Sigmoid colon (tissue), 7 donors: ENCODE results near the gene TRIM77. TPM values are rescaled to one million over a fixed set of nuclear protein-coding genes. Genes with fewer than 3 reads are reported as not detected.
"Not testable (repeated sequence)": the region's sequence is repeated elsewhere in the genome, so short reads cannot be mapped to it uniquely, and the experiment has no call there.

ENCODE experiments used
- DNase-seq: peaks from one replicate; pipeline ENCODE4 v3.0.0-alpha.2; 2019
- H3K27ac ChIP-seq, 4 donors: fragments of 200-600 bp; sonication (generic); one replicate each; pipeline ENCODE4 v1.5.1; 2016 to 2019; ENCODE audit warnings: mild to moderate bottlenecking in 1 of 4
- H3K27me3 ChIP-seq, 3 donors: fragments of 200-600 bp; sonication (generic); one replicate each; pipeline ENCODE4 v1.5.1; 2019; ENCODE audit warnings: mild to moderate bottlenecking in 1 of 3
- H3K36me3 ChIP-seq, 4 donors: fragments of 200-600 bp; sonication (generic); one replicate each; pipeline ENCODE4 v1.5.1; 2016 to 2019
- H3K4me1 ChIP-seq, 4 donors: fragments of 200-600 bp; sonication (generic); one replicate each; pipeline ENCODE4 v1.5.1; 2017 to 2019
- H3K4me3 ChIP-seq, 4 donors: fragments of 200-600 bp; sonication (generic); one replicate each; pipeline ENCODE4 v1.5.1; 2017 to 2019; ENCODE audit warnings: mild to moderate bottlenecking in 2 of 4, moderate library complexity in 1 of 4
- H3K9me3 ChIP-seq, 4 donors: fragments of 200-600 bp in 3 of 4; sonication (generic) in 3 of 4; one replicate each; pipeline versions ENCODE4 v1.5.1 to v1.6.1; 2013 to 2019
- EP300 ChIP-seq, 4 donors: sonication (generic); formaldehyde crosslinking; IDR thresholded peaks; one replicate each; pipeline ENCODE4 v1.6.1; 2017; ENCODE audit warnings: antibody characterized with exemption in 4 of 4
- POLR2A ChIP-seq, 2 donors: fragments of 450-650 bp; IDR thresholded peaks; one replicate each; pipeline ENCODE4 v1.6.1; 2016; ENCODE audit warnings: antibody characterized with exemption in 2 of 2, mild to moderate bottlenecking in 2 of 2, moderate library complexity in 2 of 2
- POLR2AphosphoS5 ChIP-seq, 4 donors: sonication (generic); formaldehyde crosslinking; IDR thresholded peaks; one replicate each; pipeline ENCODE4 v1.6.1; 2017; ENCODE audit warnings: antibody characterized with exemption in 4 of 4
- WGBS, 2 donors: extraction: QIAGEN DNeasy Blood & Tissue Kit; methylation state at CpG; one replicate each; pipeline ENCODE4 v1.1.7; 2013; 5-methylcytosine and 5-hydroxymethylcytosine counted together
- intact Hi-C: fragments of 100-400 bp; cut with DNase I; formaldehyde crosslinking; loops from one replicate; pipeline ENCODE4 v1.15.1; 2023
- polyA plus RNA-seq, 3 donors: library from polyadenylated mRNA; stranded (reverse); fragments of 200-250 nt; gene quantifications; one replicate each; pipeline ENCODE4 v1.2.3, GENCODE V29; 2013
- total RNA-seq, 4 donors: library from RNA; depleted of rRNA; stranded (reverse); fragments of >200 nt; gene quantifications; one replicate each; pipeline ENCODE4 v1.1.0, GENCODE V29; 2016
- TF ChIP-seq, protein P1 (sequence below), 4 experiments: fragments of 450-650 bp in 3 of 4; fragments of 200-600 bp in 1 of 4; IDR thresholded peaks; one replicate each; pipeline ENCODE4 v1.5.1; 2016 to 2019; ENCODE audit warnings: antibody characterized with exemption in 4 of 4, mild to moderate bottlenecking in 3 of 4, moderate library complexity in 2 of 4
- donor health status: healthy with polysubstance abuse.
- donor health status: Bipolar disorder and iron deficiency.
- donor health status: healthy.

TRIM77 gene, protein sequence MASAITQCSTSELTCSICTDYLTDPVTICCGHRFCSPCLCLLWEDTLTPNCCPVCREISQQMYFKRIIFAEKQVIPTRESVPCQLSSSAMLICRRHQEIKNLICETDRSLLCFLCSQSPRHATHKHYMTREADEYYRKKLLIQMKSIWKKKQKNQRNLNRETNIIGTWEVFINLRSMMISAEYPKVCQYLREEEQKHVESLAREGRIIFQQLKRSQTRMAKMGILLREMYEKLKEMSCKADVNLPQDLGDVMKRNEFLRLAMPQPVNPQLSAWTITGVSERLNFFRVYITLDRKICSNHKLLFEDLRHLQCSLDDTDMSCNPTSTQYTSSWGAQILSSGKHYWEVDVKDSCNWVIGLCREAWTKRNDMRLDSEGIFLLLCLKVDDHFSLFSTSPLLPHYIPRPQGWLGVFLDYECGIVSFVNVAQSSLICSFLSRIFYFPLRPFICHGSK
- not detected for total RNA-seq
- polyA plus RNA-seq = not detected

DNA sequence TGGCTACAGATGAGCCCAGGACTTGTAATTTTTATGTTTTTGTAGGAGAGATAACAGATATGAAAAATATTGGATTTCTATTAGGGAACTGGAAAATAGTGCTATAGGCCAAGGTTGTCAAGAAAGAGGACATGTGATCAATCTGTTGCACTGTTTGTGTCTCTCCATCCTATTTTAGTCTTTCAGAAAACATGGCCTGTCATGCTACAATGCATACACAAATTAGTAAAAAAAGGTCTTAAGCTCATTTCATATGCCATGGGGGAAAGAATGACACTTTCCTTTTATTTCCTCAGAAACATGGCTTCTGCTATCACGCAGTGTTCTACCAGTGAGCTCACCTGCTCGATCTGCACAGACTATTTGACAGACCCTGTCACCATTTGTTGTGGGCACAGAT is at the start of gene TRIM77:
TSS of gene TRIM77 (plus strand) at position 301 of the 400 bp plus-strand sequence. CDS start at position 301, 0 bp downstream.
- intact Hi-C loops, H3K27ac ChIP-seq, H3K9me3 ChIP-seq, H3K27me3 ChIP-seq, H3K4me1 ChIP-seq, H3K4me3 ChIP-seq, DNase-seq, H3K36me3 ChIP-seq: not testable (repeated sequence)
- WGBS, 2 donors = 85 to 90% methylated on average over 2 of the region's 2 CpGs

DNA sequence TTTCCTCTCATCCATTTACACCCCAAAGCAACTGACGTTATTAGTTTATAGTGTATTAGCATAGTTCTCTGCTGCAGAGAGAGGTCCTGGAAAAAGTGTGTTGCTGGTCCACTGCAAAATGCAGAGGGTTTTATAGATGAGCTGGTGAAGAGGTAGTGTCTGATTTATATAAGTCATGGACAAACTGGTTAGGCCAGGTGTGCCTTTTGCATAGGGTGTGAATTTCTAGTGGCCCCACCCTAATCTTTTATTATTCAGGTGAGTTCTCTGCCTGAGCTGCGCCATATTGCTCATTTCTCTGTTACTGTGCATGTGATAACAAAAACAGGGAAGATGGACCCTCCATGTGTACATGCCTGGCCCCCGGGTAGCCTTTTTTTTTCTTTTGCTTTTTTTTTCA is 43.1 kb upstream of the TRIM77 start:
- Histone ChIP-seq H3K27ac (no peak overlapping the region), H3K4me1 (no peaks in the 10 kb centered on the region), H3K9me3 (no peaks in the 10 kb centered on the region), H3K36me3 (no peaks in the 10 kb centered on the region), H3K4me3 (no peak overlapping the region), H3K27me3 (no peaks in the 10 kb centered on the region)
- no peak for TF ChIP-seq POLR2A (IDR thresholded peaks at IDR 0.05)
- TF ChIP-seq POLR2AphosphoS5 (IDR thresholded peaks at IDR 0.05) = no peak
- no peak for TF ChIP-seq EP300 (IDR thresholded peaks at IDR 0.05)
- TF ChIP-seq, protein P1, sequence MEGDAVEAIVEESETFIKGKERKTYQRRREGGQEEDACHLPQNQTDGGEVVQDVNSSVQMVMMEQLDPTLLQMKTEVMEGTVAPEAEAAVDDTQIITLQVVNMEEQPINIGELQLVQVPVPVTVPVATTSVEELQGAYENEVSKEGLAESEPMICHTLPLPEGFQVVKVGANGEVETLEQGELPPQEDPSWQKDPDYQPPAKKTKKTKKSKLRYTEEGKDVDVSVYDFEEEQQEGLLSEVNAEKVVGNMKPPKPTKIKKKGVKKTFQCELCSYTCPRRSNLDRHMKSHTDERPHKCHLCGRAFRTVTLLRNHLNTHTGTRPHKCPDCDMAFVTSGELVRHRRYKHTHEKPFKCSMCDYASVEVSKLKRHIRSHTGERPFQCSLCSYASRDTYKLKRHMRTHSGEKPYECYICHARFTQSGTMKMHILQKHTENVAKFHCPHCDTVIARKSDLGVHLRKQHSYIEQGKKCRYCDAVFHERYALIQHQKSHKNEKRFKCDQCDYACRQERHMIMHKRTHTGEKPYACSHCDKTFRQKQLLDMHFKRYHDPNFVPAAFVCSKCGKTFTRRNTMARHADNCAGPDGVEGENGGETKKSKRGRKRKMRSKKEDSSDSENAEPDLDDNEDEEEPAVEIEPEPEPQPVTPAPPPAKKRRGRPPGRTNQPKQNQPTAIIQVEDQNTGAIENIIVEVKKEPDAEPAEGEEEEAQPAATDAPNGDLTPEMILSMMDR (IDR thresholded peaks at IDR 0.05) = no peak
- 26 to 76% methylated on average over 3 of the region's 3 CpGs for WGBS, 2 donors
- no peak for DNase-seq
- intact Hi-C loops = no loop called here

DNA sequence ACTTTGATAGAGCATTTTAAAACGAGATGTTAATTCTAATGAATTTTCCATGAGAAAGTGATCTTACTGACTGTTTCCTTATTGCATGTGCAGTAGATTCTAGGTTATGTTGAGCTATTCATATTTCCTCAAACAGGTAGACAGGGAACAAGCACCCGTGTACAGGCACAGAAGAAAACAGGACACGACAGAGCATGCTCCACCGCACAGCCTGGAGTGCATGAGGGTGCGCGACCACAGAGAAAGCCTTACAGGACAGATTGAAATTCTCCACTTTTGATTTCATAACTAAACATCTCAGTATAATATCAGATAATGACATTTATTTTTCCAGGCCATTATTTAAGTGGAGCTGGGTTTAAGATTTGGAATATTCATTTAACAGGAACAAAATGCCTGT is 41.9 kb upstream of the TRIM77 start:
- not testable (repeated sequence) for H3K36me3 ChIP-seq, H3K4me3 ChIP-seq

DNA sequence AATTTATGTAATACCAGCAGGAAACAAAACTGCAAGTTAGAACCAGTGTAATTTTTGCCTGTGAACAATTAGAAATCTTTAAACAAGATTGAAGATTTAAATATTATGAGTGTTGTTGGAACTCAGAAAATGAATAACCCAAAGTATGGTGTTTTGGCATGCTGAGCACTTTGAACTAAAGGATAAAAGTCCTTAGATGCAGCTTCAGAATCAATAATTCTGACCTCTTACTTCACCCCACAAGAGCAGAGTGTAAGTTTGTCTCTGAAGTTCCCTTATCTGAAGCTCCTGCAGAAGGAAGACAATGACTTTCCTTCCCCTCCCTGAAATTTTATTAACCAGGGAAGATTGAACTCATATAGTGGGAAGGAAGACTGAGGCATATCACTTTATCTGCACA is 40.5 kb upstream of the TRIM77 start:
- DNase-seq, H3K4me1 ChIP-seq, intact Hi-C loops, H3K4me3 ChIP-seq, H3K27ac ChIP-seq, H3K27me3 ChIP-seq, H3K36me3 ChIP-seq, H3K9me3 ChIP-seq: not testable (repeated sequence)

More for the DNA sequence above, 41.9 kb upstream of the TRIM77 start:
- H3K9me3 ChIP-seq, intact Hi-C loops, H3K27me3 ChIP-seq, H3K4me1 ChIP-seq, H3K27ac ChIP-seq, DNase-seq: not testable (repeated sequence)
- 60 to 82% methylated on average over 6 of the region's 6 CpGs for WGBS, 2 donors

DNA sequence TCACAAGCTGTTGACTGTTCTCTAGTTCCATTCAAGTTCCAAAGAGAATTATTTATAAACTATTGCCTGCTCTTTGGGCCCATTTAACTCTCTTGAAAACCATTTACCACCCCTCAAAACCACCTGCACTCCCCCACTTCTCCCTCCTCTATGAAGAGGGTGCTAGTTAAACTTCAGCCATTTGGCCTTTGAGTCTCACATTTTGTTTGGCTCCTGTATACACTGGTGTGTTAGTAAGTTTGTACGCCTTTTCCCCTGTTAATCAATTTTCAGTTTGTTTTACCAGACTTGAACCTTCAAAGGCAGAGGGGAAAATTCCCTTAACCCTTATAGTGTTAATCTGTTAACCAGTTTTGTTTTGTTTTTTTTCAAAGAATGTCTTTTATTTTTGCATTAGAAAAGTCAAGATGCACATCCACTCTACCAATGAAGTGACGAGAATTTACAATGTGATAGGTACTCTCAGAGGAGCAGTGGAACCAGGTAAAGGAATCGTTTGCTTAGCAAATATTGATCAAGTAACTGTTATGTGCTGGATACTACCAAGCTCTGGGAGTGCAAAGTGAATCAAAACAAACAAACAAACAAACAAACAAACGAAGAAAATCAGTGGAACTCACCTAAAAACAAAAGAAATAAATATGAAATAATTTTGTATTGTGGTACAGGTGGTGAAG is 40.0 kb upstream of the TRIM77 start:
- H3K4me1 ChIP-seq, H3K4me3 ChIP-seq, H3K9me3 ChIP-seq, H3K27ac ChIP-seq, H3K36me3 ChIP-seq, intact Hi-C loops, DNase-seq, H3K27me3 ChIP-seq: not testable (repeated sequence)
- WGBS, 2 donors = 47 to 65% methylated on average over 4 of the region's 4 CpGs

DNA sequence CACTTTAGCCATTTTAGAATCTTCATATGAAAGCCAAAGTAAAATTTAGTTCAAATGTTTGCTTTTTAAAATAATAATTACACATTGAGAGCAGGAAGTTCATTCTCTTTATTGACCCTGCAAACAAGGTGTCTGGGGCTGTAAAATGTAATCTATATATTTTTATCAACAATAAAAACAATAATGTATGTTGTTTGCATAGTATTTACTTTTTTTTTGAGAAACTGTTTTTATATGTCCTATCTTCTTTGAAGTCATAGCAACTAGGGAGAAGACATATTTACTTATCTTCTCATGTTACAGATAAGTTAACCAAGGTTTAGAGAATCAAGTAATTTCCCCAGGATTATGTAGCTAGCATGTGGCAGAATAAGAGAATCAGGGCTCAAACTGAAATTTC is 37.6 kb upstream of the TRIM77 start:
- H3K36me3 ChIP-seq, H3K4me3 ChIP-seq, H3K27ac ChIP-seq, DNase-seq, H3K4me1 ChIP-seq, H3K9me3 ChIP-seq, H3K27me3 ChIP-seq, intact Hi-C loops: not testable (repeated sequence)

DNA sequence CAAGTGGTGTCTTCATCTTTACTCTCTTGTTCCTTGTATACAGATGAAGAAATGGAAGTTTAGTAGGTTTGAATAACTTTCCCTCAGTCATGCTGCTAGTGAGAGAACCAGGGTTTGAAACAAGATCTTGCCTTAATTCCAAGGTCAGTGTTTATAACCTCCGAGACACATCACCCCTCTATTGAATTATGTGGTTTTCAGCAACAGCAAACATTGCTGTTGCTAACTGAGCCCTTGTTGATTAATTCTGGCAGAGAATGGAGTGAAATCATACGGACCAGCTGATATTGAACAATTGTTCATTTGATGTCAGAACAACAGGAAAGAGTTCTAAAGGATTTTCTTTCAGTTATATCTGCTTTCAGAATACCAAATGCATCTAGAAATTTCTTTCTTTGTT is 36.7 kb upstream of the TRIM77 start:
- H3K4me1 ChIP-seq, H3K27ac ChIP-seq, H3K36me3 ChIP-seq, DNase-seq, H3K4me3 ChIP-seq, H3K9me3 ChIP-seq, H3K27me3 ChIP-seq, intact Hi-C loops: not testable (repeated sequence)
- WGBS, 2 donors = 6 to 50% methylated on average over 2 of the region's 2 CpGs

DNA sequence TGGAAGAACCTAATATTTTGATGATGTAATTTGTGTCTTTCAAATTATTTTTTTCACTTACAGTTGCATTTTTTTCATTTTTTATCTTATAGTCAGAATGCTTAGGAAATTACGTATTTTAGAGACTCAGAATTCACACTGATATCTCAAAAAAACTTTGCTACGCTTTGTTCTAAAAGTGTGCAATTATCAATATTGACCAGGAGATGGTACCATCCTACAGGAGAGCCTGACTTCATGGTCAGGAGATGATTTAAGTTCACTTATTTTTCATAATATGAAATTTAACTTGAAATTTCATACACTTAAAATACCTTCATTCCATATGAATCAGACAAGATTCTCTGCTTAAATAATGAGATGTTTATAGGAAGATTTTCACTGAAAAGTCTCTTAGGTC is 34.7 kb upstream of the TRIM77 start:
- WGBS, 2 donors = 12 to 59% methylated on average over 2 of the region's 2 CpGs
- DNase-seq, H3K9me3 ChIP-seq, H3K4me1 ChIP-seq, H3K4me3 ChIP-seq, H3K27ac ChIP-seq, H3K36me3 ChIP-seq, H3K27me3 ChIP-seq, intact Hi-C loops: not testable (repeated sequence)

DNA sequence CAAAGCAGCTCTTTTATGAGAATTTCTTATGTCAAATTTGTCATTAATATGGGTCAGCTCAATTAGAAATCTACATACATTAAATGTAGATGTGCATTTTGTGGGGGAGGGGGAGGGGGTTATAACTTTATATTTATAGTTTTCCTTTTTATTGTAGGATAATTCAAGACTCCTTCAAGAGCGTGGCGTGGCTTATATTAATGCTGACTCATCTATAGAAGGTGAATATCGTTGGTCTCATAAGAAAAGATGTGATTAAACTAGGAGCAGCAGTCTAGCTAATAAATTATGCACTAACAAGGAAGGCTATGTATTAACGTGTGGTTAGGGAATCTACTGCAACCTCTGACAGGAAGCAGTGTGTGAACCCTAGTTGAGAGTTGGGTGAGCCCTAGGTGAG is 34.2 kb upstream of the TRIM77 start:
- 2 to 29% methylated on average over 4 of the region's 4 CpGs for WGBS, 2 donors

DNA sequence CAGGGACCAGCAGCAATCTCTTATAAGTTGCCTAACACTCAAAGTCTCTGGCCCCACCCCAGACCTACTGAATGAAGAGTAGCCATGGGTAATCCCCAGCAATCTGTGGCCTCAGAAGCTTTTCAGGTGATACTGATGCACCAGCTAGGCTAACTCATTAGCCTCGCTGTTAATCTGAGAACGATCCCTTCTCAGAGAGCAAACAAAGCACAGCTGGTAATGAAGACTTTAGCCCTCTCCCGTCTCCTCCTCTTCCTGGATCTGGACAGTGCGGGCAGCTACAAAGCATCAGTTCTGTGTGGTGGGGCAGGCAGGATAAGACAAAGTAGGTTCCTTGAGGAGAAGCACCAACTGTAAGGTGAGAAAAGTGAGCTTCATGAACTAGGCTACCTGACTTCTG is 3.0 kb upstream of the TRIM77 start:
- H3K4me3 ChIP-seq, H3K4me1 ChIP-seq, H3K9me3 ChIP-seq, H3K27ac ChIP-seq, H3K36me3 ChIP-seq, DNase-seq, H3K27me3 ChIP-seq, intact Hi-C loops: not testable (repeated sequence)
- 34 to 66% methylated on average over 4 of the region's 4 CpGs for WGBS, 2 donors

More for the DNA sequence above, 34.2 kb upstream of the TRIM77 start:
- H3K36me3 ChIP-seq, H3K4me1 ChIP-seq, H3K27me3 ChIP-seq, DNase-seq, H3K27ac ChIP-seq, H3K4me3 ChIP-seq, intact Hi-C loops, H3K9me3 ChIP-seq: not testable (repeated sequence)

DNA sequence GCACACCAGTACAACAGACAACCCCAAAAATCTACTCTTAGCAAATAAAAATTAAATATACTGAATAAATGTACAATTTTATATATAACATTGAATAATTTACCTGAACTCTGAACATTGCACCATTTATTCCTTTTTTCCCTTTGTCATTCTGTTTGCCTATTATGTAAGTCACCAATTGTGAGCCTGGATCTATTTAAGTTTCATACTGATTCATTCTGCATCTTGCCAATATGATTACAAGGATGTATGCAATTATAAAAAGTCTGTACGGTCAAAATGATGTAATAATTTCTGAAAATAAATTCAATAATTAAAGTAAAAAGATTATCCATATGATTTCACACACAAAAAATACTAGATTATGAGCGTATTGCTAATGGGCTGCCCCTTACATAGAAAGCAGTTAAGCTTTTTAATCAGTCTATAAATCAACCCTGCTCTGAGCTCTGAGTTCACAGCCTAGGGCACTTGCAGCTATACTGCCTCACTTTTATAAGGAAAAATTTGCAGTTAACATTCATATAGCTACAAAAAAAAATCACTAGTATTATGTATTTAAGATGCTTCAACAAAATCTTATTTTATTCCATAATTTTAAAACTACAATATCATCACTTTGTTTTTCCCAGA is 14.9 kb downstream of the TRIM77 start:
- H3K36me3 ChIP-seq, DNase-seq, H3K9me3 ChIP-seq, H3K4me3 ChIP-seq, intact Hi-C loops, H3K27ac ChIP-seq, H3K4me1 ChIP-seq, H3K27me3 ChIP-seq: not testable (repeated sequence)
- 45 to 67% methylated on average over 2 of the region's 2 CpGs for WGBS, 2 donors
